ENCODE measurements around the gene PAPOLG. TPM values are rescaled to one million over a fixed set of nuclear protein-coding genes. Genes with fewer than 3 reads are reported as not detected.

Gene PAPOLG
- total and polyA plus RNA-seq, 2 donors (not counting 3 experiments of a cell fraction or from before 2014, with no cell fraction given), result 4.2 to 14.9 TPM

GRCh38 chr2:60779426-60779825, 23.4 kb downstream of the PAPOLG start:
- H3K27me3 ChIP-seq (ENCODE audit: control insufficient read depth in 2 of 2, insufficient read depth in 2 of 2, low read length in 2 of 2), result no peaks in the 10 kb centered on the region
- DNase-seq (ENCODE audit: low read depth, low spot score) (no peak), FAIRE-seq (no peak)
- TF ChIP-seq JUN (IDR thresholded peaks at IDR 0.05; ENCODE audit: borderline replicate concordance, insufficient read depth, insufficient read length, low read depth) (no peak), POLR2A (IDR thresholded peaks at IDR 0.05; ENCODE audit: low read depth, low read length) (no peak), EZH2 (IDR thresholded peaks at IDR 0.05; ENCODE audit: borderline replicate concordance, low read depth, low read length, severe bottlenecking) (no peak), POLR2AphosphoS5 (IDR thresholded peaks at IDR 0.05; ENCODE audit: insufficient read depth, low read depth, low read length) (no peak)
- TF ChIP-seq, protein P1, sequence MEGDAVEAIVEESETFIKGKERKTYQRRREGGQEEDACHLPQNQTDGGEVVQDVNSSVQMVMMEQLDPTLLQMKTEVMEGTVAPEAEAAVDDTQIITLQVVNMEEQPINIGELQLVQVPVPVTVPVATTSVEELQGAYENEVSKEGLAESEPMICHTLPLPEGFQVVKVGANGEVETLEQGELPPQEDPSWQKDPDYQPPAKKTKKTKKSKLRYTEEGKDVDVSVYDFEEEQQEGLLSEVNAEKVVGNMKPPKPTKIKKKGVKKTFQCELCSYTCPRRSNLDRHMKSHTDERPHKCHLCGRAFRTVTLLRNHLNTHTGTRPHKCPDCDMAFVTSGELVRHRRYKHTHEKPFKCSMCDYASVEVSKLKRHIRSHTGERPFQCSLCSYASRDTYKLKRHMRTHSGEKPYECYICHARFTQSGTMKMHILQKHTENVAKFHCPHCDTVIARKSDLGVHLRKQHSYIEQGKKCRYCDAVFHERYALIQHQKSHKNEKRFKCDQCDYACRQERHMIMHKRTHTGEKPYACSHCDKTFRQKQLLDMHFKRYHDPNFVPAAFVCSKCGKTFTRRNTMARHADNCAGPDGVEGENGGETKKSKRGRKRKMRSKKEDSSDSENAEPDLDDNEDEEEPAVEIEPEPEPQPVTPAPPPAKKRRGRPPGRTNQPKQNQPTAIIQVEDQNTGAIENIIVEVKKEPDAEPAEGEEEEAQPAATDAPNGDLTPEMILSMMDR (IDR thresholded peaks at IDR 0.05; ENCODE audit: extremely low read depth in 1 of 2, insufficient read depth in 1 of 2, low read depth in 1 of 2, low read length in 2 of 2), result no peak
- no peaks in the 10 kb centered on the region for H3K9me1 ChIP-seq (replicated peaks; ENCODE audit: control insufficient read depth, extremely low read depth, insufficient read depth, low read length)
- no peak overlapping the region for H3K4me2 ChIP-seq (ENCODE audit: insufficient read depth, low read length)
- intact Hi-C loops (cut with micrococcal nuclease) (no loop called here), dilution Hi-C loops (cut with MboI; ENCODE audit: extremely low pct_ligation_motif_present, low sequenced_read_pairs) (no loop called here)
- POLR2A ChIA-PET, result no interaction called here
- CTCF ChIA-PET, result no interaction called here
- H3K36me3 ChIP-seq (ENCODE audit: control insufficient read depth in 2 of 2, extremely low read depth in 1 of 2, insufficient read depth in 2 of 2, low read length in 2 of 2), result peaks cover 15 to 18% of the 10 kb centered on the region in 2 experiments
- BruUV-seq (replicated peaks), result no TSS peak
- H3K9ac ChIP-seq (replicated peaks; ENCODE audit: extremely low read depth, insufficient read depth, low read length), result no peak overlapping the region
- no peak overlapping the region for H2AFZ ChIP-seq (ENCODE audit: low read depth, low read length)
- H3K79me2 ChIP-seq (ENCODE audit: control insufficient read depth, insufficient read depth, low read length), result no peaks in the 10 kb centered on the region
- H3K27ac ChIP-seq (ENCODE audit: insufficient read depth, low read depth, low read length), result no peak overlapping the region
- H4K20me1 ChIP-seq (replicated peaks; ENCODE audit: control insufficient read depth, extremely low read depth, insufficient read depth, low read length), result no peaks in the 10 kb centered on the region
- H3K4me1 ChIP-seq (ENCODE audit: control insufficient read depth, extremely low read depth, insufficient read depth, low read length), result no peaks in the 10 kb centered on the region
- H3K4me3 ChIP-seq (replicated peaks in 1 of 3; ENCODE audit: insufficient read depth in 1 of 3, low read depth in 1 of 3, low read length in 3 of 3), result no peak overlapping the region
- no peaks in the 10 kb centered on the region for H3K9me3 ChIP-seq (replicated peaks; ENCODE audit: control insufficient read depth, insufficient read depth, low read length)

GRCh38 chr2:60780721-60781120, 24.7 kb downstream of the PAPOLG start:
- FAIRE-seq, result no peak
- intact Hi-C loops (cut with micrococcal nuclease), result no loop called here
- BruUV-seq (replicated peaks), result no TSS peak

More at GRCh38 chr2:60780721-60781120, 24.7 kb downstream of the PAPOLG start:
- Histone ChIP-seq H3K79me2 (ENCODE audit: control insufficient read depth, insufficient read depth, low read length) (no peaks in the 10 kb centered on the region), H3K36me3 (ENCODE audit: control insufficient read depth in 2 of 2, extremely low read depth in 1 of 2, insufficient read depth in 2 of 2, low read length in 2 of 2) (peaks cover 12 to 15% of the 10 kb centered on the region in 2 experiments), H3K4me1 (ENCODE audit: control insufficient read depth, extremely low read depth, insufficient read depth, low read length) (no peaks in the 10 kb centered on the region), H3K4me2 (ENCODE audit: insufficient read depth, low read length) (no peak overlapping the region), H2AFZ (ENCODE audit: low read depth, low read length) (no peak overlapping the region), H3K9me3 (replicated peaks; ENCODE audit: control insufficient read depth, insufficient read depth, low read length) (no peaks in the 10 kb centered on the region), H3K4me3 (replicated peaks in 1 of 3; ENCODE audit: insufficient read depth in 1 of 3, low read depth in 1 of 3, low read length in 3 of 3) (no peak overlapping the region), H4K20me1 (replicated peaks; ENCODE audit: control insufficient read depth, extremely low read depth, insufficient read depth, low read length) (no peaks in the 10 kb centered on the region), H3K27me3 (ENCODE audit: control insufficient read depth in 2 of 2, insufficient read depth in 2 of 2, low read length in 2 of 2) (no peaks in the 10 kb centered on the region), H3K9me1 (replicated peaks; ENCODE audit: control insufficient read depth, extremely low read depth, insufficient read depth, low read length) (no peaks in the 10 kb centered on the region), H3K27ac (ENCODE audit: insufficient read depth, low read depth, low read length) (no peak overlapping the region), H3K9ac (replicated peaks; ENCODE audit: extremely low read depth, insufficient read depth, low read length) (no peak overlapping the region)
- no peak for DNase-seq (ENCODE audit: low read depth, low spot score)
- CTCF ChIA-PET, result no interaction called here
- POLR2A ChIA-PET, result no interaction called here
- dilution Hi-C loops (cut with MboI; ENCODE audit: extremely low pct_ligation_motif_present, low sequenced_read_pairs), result no loop called here
- TF ChIP-seq POLR2AphosphoS5 (IDR thresholded peaks at IDR 0.05; ENCODE audit: insufficient read depth, low read depth, low read length) (no peak), JUN (IDR thresholded peaks at IDR 0.05; ENCODE audit: borderline replicate concordance, insufficient read depth, insufficient read length, low read depth) (no peak), MYC (IDR thresholded peaks at IDR 0.05; ENCODE audit: low read depth, low read length) (no peak), POLR2A (IDR thresholded peaks at IDR 0.05; ENCODE audit: low read depth, low read length) (no peak), EZH2 (IDR thresholded peaks at IDR 0.05; ENCODE audit: borderline replicate concordance, low read depth, low read length, severe bottlenecking) (no peak), FOS (IDR thresholded peaks at IDR 0.05; ENCODE audit: borderline replicate concordance, insufficient read depth, low read length) (no peak), MAX (IDR thresholded peaks at IDR 0.05; ENCODE audit: insufficient read depth, insufficient read length) (no peak), GATA2 (IDR thresholded peaks at IDR 0.05; ENCODE audit: insufficient read depth, insufficient read length, low read depth, low read length) (no peak)
- TF ChIP-seq, protein P1 (IDR thresholded peaks at IDR 0.05; ENCODE audit: extremely low read depth in 1 of 2, insufficient read depth in 1 of 2, low read depth in 1 of 2, low read length in 2 of 2), result no peak
